ENCODE data around the gene RNF126.
"Not testable (repeated sequence)": the region's sequence is repeated elsewhere in the genome, so short reads cannot be mapped to it uniquely, and the experiment has no call there.

The RNF126 gene

DNA sequence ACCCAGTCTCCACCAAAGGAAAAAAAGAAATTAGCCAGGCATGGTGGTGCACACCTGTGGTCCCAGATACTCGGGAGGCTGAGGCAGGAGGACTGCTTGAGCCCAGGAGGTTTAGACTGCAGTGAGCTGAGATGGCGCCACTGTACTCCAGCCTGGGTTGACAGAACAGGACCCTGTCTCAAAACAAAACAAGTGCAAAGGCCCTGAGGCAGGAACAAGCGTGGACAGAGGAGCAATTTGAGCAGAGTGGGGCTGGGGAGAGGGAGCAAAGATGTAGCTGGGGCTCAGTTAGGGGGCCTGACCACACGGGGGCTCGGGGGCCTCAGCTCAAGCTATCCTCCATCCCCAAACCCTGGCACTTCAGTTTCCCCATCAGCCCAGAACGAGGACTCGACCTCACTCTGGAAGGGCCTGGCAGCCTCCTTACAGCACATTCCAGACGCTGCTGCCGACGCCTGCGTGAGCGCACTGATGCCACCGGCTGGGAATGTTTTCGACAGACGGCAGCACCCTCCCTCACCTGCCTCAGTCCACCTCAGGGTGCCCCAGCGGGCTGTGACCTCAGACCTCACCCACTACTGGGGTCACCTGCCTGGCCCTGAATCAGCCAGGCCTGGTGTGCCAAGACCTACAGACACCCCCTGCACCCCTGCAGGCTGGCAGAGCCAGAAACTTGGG lies 27.9 kb downstream of the RNF126 start:
- Mint-ChIP-seq H3K36me3 (peaks cover 8% of the 10 kb centered on the region), H3K27me3 (no peaks in the 10 kb centered on the region), H3K9me3 (no peaks in the 10 kb centered on the region), H3K4me1 (peaks cover 48% of the 10 kb centered on the region), H3K4me3 (no peak overlapping the region), H3K27ac (no peak overlapping the region)
- no peak for ATAC-seq

DNA sequence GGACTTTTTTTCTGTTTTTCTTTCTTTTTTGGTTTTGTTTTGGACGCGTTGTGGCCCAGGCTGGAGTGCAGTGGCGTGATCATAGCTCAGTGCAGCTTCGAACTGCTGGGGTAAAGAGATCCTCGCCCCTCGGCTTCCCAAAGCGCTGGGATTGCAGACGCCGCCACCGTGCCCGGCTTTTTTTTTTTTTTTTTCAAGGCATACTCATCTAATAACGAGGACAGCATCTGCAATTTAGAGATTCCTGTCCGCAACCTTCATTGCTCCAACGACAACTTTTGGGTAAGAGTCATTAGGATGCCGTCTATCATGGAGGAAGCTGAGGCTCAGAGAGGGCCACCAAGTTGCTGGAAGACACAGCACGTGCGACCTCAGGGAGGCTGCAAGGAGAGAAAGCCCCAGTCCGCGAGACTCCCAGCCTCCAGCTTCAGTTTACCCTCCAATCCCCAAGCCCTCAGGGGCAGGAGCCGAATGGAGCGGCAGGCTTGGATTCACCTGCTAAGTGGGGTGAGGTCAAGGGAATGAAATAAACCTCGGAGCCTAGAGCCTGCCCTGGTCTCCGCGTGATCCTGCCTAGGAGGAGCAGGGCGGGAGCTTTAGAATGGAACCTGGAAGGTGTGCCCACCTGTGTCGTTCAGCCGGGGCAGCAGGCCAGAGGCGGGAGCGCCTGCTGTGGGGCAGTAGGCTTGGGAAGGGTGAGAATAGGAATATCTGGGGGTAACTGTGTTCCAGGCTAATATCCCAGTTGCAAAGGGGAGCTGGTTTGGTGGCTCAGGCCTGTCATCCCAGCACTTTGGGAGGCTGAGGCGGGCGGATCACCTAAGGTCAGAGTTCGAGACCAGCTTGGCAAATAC lies 29.0 kb downstream of the RNF126 start:
- peak overlapping the region; percentile 91 for H3K4me3 Mint-ChIP-seq
- H3K36me3 Mint-ChIP-seq, result peaks cover 17% of the 10 kb centered on the region
- ATAC-seq, result no peak
- peak overlapping the region; percentile 81 for H3K27ac Mint-ChIP-seq
- H3K27me3 Mint-ChIP-seq, result no peaks in the 10 kb centered on the region
- no peaks in the 10 kb centered on the region for H3K9me3 Mint-ChIP-seq
- peaks cover 47% of the 10 kb centered on the region for H3K4me1 Mint-ChIP-seq

DNA sequence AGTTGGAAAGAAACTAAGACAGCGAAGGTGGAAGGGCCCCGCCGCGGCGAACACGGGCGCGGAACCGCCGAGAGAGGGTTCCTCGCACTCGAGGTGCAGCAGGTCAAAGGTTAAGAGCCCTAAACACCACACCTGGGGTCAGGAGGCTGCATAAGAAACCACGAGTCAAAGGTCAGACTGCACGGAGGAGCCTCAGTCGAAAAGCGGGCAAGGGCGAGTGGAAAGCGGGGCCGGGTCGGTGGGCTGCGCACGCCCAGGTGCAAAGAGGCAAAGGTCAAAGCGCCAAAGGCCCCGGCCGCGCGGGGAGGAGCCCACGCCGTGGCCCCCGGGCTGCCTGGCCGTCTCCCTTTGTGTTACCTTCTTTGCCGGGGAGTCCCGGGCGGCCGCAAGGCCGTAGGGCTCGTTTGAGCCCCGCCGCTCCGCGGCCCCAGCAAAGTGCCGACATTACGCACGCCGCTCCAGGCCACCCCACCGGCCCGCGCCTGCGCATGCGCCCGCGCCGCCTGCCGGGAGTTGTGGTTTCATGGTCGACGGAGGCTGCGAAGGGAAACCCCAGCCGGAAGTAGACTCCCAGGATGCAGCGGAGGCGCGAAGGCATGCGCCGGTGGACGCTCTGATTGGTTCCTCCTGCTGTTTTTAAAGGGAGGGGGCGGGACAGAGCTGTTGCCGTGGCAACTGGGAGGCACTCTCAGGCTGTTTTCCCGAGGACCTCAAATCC lies 29.8 kb downstream of the RNF126 start, which contains the start of gene POLRMT:
TSS of gene POLRMT (minus strand) at position 470 of the 718 bp plus-strand sequence. CDS start at position 445, 25 bp downstream.
- Mint-ChIP-seq H3K4me1 (peaks cover 53% of the 10 kb centered on the region), H3K4me3 (peak within 1 kb of the TSS; percentile 91), H3K9me3 (no peaks in the 10 kb centered on the region), H3K27me3 (no peaks in the 10 kb centered on the region), H3K27ac (peak within 1 kb of the TSS; percentile 81), H3K36me3 (peaks cover 24% of the 10 kb centered on the region)
- ATAC-seq, result peak; percentile 95

DNA sequence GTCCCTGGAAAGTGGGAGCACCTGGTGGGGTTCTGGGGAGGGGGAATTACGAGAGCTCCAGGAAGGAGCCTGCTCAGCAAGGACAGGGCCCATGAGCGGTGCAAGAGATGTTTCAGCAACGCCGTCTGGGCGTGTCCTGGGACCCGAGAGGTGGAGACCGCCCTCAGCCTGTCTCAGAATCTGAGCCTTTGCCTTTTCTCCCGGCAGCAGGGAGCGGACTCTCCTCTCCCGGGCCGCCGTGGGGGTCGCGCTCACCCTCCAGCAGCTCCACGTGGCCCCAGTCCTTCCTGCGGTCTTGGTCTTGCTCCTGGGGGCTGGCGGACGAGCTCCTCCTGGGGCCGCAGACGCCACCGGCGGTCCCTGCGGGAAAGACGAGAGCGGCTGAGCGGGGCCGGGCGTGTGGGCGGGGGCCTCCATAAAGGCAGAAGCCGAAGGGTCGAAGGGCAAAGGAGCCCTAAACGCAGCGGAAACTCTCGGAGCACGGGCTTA lies 30.4 kb downstream of the RNF126 start:
- Mint-ChIP-seq H3K27ac (peak overlapping the region; percentile 81), H3K4me3 (peak overlapping the region; percentile 91), H3K9me3 (no peaks in the 10 kb centered on the region), H3K36me3 (peaks cover 27% of the 10 kb centered on the region), H3K4me1 (peaks cover 49% of the 10 kb centered on the region), H3K27me3 (no peaks in the 10 kb centered on the region)
- ATAC-seq, result peak; percentile 53

DNA sequence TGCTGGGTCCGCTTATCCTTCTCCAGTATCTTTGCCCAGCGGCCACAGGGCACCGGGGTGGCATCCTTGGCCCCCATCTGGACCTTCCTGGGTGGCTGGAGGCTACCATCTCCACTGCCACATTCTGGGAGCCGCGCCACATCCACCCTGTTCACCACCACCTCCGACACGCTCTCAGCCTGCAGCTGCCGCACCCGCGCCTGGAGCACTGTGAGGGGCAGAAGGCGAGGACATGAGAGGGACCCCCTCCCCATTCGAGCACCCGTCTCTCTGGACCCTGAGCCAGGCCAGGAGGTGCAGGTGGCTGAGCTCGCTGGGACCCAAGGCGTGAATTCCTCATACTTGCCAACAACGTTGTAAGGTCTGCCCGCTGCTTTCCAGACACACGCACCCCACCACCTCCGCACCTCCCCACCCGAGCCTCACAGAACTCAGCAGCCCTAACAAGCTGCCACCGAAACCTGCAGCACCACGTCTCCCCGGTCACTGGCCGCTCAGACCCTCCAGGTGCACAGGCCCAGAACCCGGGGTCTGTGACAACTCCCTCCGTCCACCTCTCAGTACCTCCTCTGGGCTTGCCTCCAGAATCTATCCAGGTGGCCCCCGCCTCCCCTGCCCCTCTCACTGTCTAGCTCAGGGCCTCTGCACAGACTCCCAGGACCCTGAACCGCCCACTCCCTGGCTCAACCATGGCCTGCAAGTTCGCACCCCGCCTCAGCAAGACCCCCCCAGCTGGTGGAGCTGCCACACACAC lies 32.9 kb downstream of the RNF126 start:
- Mint-ChIP-seq H3K4me1 (peaks cover 40% of the 10 kb centered on the region), H3K36me3 (peaks cover 34% of the 10 kb centered on the region), H3K9me3 (no peaks in the 10 kb centered on the region), H3K4me3 (no peak overlapping the region), H3K27ac (no peak overlapping the region), H3K27me3 (no peaks in the 10 kb centered on the region)
- no peak for ATAC-seq

DNA sequence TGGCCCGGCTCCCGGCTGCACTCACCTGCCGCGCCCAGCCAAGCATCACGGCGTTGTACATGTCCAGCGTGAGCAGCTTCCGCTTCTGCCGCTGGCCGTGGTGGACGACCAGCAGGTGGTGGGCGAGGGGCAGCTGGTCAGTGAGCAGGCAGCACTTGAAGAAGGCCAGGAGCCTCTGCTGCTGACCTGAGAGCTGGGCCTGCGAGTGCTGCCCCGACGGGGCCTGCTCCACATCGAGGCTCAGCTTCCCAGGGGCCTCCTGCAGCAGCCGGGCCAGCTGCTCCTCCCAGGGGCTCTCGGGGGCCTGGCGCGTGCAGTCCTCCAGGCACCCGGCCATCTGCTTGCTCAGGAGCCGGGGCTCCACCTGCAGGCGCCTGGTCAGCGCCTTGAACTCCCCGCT lies 33.5 kb downstream of the RNF126 start:
- not testable (repeated sequence) for H3K27ac Mint-ChIP-seq, H3K9me3 Mint-ChIP-seq, H3K4me3 Mint-ChIP-seq, ATAC-seq, H3K27me3 Mint-ChIP-seq
- Mint-ChIP-seq H3K36me3 (peaks cover 35% of the 10 kb centered on the region), H3K4me1 (peaks cover 40% of the 10 kb centered on the region)

DNA sequence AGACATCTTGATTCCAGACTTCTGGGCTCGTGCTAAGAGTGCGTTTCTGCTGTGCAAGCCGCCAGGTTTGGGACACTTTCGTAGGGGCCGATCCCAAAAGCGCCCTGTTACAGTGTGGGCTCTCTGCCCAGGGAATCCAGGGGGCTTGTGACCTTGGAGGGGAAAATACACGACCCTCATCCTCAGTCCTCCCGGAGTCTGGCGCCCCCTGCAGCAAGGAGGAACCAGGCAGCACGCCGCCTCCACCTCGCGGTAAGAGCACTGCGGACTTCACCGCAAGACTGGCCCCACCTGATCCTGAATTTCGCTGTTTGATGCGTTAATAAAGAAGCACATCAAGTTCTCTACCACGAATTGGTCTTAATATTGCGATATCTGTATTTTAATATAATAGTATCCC lies 34.8 kb downstream of the RNF126 start:
- no peak overlapping the region for H3K4me3 Mint-ChIP-seq
- peaks cover 41% of the 10 kb centered on the region for H3K36me3 Mint-ChIP-seq
- no peak overlapping the region for H3K27ac Mint-ChIP-seq
- ATAC-seq, result no peak
- H3K9me3 Mint-ChIP-seq, result no peaks in the 10 kb centered on the region
- peaks cover 29% of the 10 kb centered on the region for H3K4me1 Mint-ChIP-seq
- H3K27me3 Mint-ChIP-seq, result no peaks in the 10 kb centered on the region

DNA sequence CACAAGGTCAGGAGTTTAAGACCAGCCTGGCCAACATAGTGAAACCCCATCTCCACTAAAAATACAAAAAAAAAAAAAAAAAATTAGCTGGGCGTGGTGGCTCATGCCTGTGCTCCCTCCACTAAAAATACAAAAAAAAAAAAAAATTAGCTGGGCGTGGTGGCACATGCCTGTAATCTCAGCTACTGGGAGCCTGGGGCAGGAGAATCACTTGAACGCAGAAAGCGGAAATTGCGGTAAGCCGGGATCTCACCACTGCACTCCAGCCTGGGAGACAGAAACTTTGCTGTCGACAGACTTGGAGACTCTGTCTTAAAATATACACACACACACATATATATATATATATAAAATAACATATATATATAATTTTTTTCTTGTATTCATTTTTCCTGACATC lies 36.4 kb downstream of the RNF126 start:
- Mint-ChIP-seq H3K4me1 (peaks cover 20% of the 10 kb centered on the region), H3K36me3 (peaks cover 42% of the 10 kb centered on the region)
- H3K4me3 Mint-ChIP-seq, H3K27ac Mint-ChIP-seq, H3K9me3 Mint-ChIP-seq, ATAC-seq, H3K27me3 Mint-ChIP-seq: not testable (repeated sequence)

DNA sequence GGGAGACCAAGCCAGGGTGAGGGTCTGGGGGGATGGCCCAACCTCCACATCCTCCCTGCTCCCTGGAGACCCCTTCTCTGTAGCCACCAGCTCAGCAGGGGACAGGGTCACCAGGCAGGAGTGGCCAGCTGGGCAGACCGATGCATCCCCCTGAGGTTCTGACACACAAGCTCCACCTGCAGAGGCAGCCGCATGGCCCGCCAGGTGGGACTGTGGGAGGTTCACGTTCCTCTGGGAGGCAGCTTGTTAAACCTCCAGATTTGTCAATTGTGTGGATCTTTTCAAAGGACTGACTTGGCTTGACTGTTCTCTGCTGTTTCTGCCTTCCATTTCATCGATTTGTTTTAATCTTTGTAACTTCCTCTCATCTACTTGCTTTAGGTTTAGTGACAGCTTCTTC lies 37.8 kb downstream of the RNF126 start:
- ATAC-seq, result no peak
- H3K36me3 Mint-ChIP-seq, result peaks cover 41% of the 10 kb centered on the region
- no peak overlapping the region for H3K4me3 Mint-ChIP-seq
- H3K4me1 Mint-ChIP-seq, result peaks cover 13% of the 10 kb centered on the region
- H3K9me3 Mint-ChIP-seq, result no peaks in the 10 kb centered on the region
- H3K27ac Mint-ChIP-seq, result no peak overlapping the region
- no peaks in the 10 kb centered on the region for H3K27me3 Mint-ChIP-seq

DNA sequence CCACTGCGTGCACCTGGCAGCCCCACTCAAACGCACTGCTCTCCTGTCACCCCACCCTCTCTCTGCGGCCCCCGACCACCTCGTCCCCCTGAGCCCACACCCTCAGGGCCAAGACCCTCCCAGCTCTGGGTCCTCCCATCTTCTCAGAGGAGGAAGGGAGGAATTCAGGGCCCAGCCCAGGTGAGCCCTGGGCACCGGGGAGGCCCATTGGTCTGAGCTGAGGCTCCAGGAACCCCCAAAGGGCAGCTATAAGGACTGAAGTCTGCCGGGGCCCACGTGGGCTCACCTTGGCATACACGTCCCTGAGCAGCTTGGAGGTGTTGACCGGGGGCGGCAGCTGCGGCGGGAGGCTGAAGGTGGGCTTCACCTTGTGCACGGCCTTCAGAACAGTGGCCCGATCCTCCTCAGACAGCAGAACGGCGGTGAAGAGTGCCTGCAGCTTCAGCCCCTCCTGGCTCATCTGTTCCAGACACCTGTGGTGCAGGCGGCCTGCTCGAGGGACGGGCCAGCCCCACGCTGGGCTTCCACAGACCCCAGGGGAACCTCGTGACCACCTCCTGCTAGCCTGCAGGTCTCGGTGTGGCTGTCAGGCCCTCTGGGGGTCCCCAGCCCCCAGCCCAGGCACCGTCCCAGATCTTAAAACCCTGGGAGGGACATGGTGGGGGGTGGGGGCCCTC lies 38.4 kb downstream of the RNF126 start:
- Mint-ChIP-seq H3K27me3 (no peaks in the 10 kb centered on the region), H3K9me3 (no peaks in the 10 kb centered on the region), H3K27ac (no peak overlapping the region), H3K4me3 (no peak overlapping the region), H3K4me1 (peaks cover 7% of the 10 kb centered on the region), H3K36me3 (peaks cover 41% of the 10 kb centered on the region)
- no peak for ATAC-seq

DNA sequence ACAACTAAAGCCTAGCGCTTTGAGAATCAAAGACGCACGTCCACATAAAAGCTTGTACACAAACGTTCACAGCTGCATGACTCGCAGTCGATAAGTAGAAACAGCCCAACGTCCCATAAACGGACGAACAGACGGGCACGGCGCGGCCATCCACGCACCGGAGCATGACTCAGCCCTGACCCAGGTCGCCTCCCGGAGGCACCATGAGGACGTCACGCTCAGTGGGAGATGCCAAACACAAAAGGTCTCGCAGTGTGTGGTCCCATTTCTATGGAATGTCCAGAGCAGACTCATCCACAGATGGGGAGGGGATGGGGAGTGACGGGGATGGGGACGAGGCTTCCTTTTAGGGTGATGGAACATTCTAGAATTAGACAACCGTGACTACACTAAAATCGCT lies 39.0 kb downstream of the RNF126 start:
- peaks cover 6% of the 10 kb centered on the region for H3K4me1 Mint-ChIP-seq
- ATAC-seq, result no peak
- H3K27me3 Mint-ChIP-seq, result no peaks in the 10 kb centered on the region
- peaks cover 40% of the 10 kb centered on the region for H3K36me3 Mint-ChIP-seq
- H3K4me3 Mint-ChIP-seq, result no peak overlapping the region
- H3K27ac Mint-ChIP-seq, result no peak overlapping the region
- no peaks in the 10 kb centered on the region for H3K9me3 Mint-ChIP-seq

DNA sequence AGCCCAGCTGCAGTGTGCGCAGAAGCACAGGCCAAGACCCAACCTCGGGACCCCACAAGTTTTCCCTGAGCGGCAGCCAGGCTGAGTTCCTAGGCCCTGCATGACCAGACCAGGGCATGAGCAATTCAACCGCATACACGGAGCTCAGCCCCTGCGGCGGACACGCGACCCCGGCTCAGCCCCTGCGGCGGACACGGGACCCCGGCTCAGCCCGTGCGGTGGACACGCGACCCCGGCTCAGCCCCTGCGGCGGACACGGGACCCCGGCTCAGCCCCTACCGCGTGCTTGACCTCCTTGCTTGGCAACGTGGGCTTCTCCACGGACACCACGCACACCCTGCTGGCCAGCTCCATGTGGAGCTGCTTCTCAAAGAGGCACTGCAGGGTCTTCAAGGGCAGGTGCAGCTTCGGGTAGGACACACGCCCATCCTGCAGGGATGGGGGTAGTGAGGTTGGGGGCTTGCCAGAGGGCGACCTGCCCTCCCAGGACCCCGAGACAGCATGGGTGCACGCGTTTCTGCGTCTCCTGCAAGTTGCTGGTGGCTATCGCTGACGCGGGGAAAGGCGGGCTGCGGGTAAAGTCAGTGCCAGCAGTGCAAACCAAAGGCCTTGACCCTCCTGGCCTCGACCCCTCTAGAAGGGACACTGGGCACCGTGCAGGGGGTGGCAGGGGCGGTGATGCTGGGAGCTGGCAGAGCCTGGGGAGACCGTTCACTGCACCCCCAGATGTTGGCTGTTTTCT lies 39.7 kb downstream of the RNF126 start:
- H3K4me1 Mint-ChIP-seq, result peaks cover 4% of the 10 kb centered on the region
- H3K27ac Mint-ChIP-seq, result no peak overlapping the region
- H3K36me3 Mint-ChIP-seq, result peaks cover 40% of the 10 kb centered on the region
- no peaks in the 10 kb centered on the region for H3K27me3 Mint-ChIP-seq
- no peak overlapping the region for H3K4me3 Mint-ChIP-seq
- no peaks in the 10 kb centered on the region for H3K9me3 Mint-ChIP-seq
- ATAC-seq, result no peak

DNA sequence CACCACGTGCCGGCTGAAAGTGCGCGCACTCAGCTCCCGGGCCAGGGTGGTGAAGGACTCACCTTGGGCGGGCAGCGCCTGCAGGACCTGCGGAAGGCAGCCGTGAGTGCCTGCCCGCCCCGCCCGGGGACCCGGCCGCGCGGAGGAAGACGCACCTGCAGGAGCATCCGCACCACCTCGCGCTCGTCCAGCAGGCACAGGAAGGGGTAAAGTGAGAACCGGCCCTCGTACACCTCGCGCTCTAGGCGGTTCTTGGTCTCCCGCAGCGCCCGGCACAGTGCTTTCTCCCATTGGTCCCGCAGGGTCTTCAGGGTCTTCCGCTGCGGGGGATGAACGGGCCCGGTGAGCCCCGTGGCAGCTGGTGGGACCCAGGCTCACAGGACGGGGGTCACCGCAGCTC lies 40.3 kb downstream of the RNF126 start:
- Mint-ChIP-seq H3K4me1 (peaks cover 4% of the 10 kb centered on the region), H3K4me3 (no peak overlapping the region), H3K27ac (no peak overlapping the region), H3K36me3 (peaks cover 42% of the 10 kb centered on the region), H3K9me3 (no peaks in the 10 kb centered on the region), H3K27me3 (no peaks in the 10 kb centered on the region)
- ATAC-seq, result no peak

DNA sequence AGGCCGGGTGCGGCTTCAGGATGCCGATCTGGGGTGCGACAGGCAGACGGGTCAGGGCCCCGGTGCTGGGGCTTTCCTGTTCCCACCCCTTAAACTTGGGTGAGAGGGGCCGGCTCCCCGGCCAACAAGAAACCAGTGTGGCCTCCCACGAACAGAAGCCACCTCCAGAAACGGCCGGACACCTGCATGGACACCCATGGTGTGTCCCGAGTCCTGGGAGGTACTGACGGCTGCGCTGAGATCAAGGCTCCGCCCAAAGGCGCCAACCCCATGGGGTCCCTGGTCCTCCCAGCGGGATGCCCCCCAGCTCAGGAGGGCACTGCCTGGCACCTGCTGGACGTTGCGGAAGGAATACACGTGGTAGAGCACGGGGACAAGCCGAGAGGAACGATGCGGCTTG lies 41.2 kb downstream of the RNF126 start:
- H3K27me3 Mint-ChIP-seq, result no peaks in the 10 kb centered on the region
- no peak overlapping the region for H3K4me3 Mint-ChIP-seq
- peaks cover 51% of the 10 kb centered on the region for H3K36me3 Mint-ChIP-seq
- H3K9me3 Mint-ChIP-seq, result no peaks in the 10 kb centered on the region
- no peak for ATAC-seq
- H3K27ac Mint-ChIP-seq, result no peak overlapping the region
- peaks cover 13% of the 10 kb centered on the region for H3K4me1 Mint-ChIP-seq

Data from stimulated activated memory B cell treated with anti-CD40 and anti-IgM and Interleukin-4, amounts not matched to agents 10 μg/mL and 1 μg/mL and 100 μg/mL, for 72 hours (primary cell).